Measurements from ENCODE around the gene EGLN2. TPM values are rescaled to one million over a fixed set of nuclear protein-coding genes. Genes with fewer than 3 reads are reported as not detected.

EGLN2 gene
- total and polyA plus RNA-seq, 9 of the 15 experiments (the other 6 are each of a cell fraction or from before 2014, with no cell fraction given), result 9.6 to 114 (median 71.0) TPM

GRCh38 chr19:40797963-40798682 is 868 bp upstream of the EGLN2 start (continued):
- no peak for TF ChIP-seq ZNF639 (CRISPR knock-in tag; conservative IDR thresholded peaks at IDR 0.05 in 1 of 2, IDR thresholded peaks at IDR 0.05 in 1 of 2)
- no peak for TF ChIP-seq KLF1 (tag; IDR thresholded peaks at IDR 0.05)
- TF ChIP-seq PPARD (CRISPR knock-in tag; IDR thresholded peaks at IDR 0.05), result no peak
- no peak for TF ChIP-seq ZBED1 (IDR thresholded peaks at IDR 0.05)
- no peak for TF ChIP-seq PRMT5 (CRISPR knock-in tag; IDR thresholded peaks at IDR 0.05)
- TF ChIP-seq COPS2 (conservative IDR thresholded peaks at IDR 0.05), result no peak
- no peak for TF ChIP-seq GABPA (tag; conservative IDR thresholded peaks at IDR 0.05; ENCODE audit: low read depth)
- no peak for TF ChIP-seq SAP30 (IDR thresholded peaks at IDR 0.05; ENCODE audit: borderline replicate concordance, insufficient read depth, low read depth, low read length, poor library complexity, severe bottlenecking)
- TF ChIP-seq PRDM10 (IDR thresholded peaks at IDR 0.05; ENCODE audit: partially characterized antibody), result no peak
- TF ChIP-seq MAFF (IDR thresholded peaks at IDR 0.05; ENCODE audit: low read length), result no peak
- no peak for TF ChIP-seq TAF7 (tag; IDR thresholded peaks at IDR 0.05)
- TF ChIP-seq TCF7L2 (IDR thresholded peaks at IDR 0.05; ENCODE audit: low read depth, low read length), result no peak
- no peak for TF ChIP-seq CBFB (CRISPR knock-in tag; IDR thresholded peaks at IDR 0.05)
- no peak for TF ChIP-seq TBP (optimal IDR thresholded peaks at IDR 0.05; ENCODE audit: low read depth, low read length)
- TF ChIP-seq, protein P1, sequence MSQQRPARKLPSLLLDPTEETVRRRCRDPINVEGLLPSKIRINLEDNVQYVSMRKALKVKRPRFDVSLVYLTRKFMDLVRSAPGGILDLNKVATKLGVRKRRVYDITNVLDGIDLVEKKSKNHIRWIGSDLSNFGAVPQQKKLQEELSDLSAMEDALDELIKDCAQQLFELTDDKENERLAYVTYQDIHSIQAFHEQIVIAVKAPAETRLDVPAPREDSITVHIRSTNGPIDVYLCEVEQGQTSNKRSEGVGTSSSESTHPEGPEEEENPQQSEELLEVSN (IDR thresholded peaks at IDR 0.05; ENCODE audit: borderline replicate concordance in 1 of 2, extremely low read depth in 1 of 2, insufficient read depth in 1 of 2, insufficient read length in 1 of 2, low read depth in 1 of 2, low read length in 1 of 2, poor library complexity in 1 of 2, severe bottlenecking in 1 of 2), result peak; percentile 64 to 72
- no peak for TF ChIP-seq RHOXF2B (CRISPR knock-in tag; conservative IDR thresholded peaks at IDR 0.05)
- TF ChIP-seq, protein P2, sequence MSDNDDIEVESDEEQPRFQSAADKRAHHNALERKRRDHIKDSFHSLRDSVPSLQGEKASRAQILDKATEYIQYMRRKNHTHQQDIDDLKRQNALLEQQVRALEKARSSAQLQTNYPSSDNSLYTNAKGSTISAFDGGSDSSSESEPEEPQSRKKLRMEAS (CRISPR knock-in tag; IDR thresholded peaks at IDR 0.05), result peak; percentile 73
- TF ChIP-seq ZBTB26 (CRISPR knock-in tag; IDR thresholded peaks at IDR 0.05), result peak; percentile 82; the same call in 1 of the 2 replicates
- TF ChIP-seq MXD1 (CRISPR knock-in tag; IDR thresholded peaks at IDR 0.05; ENCODE audit: borderline replicate concordance, poor library complexity, severe bottlenecking), result no peak

Measured in K562 (cell line).